GM19351 (cell line): ENCODE results near the gene GJC2.

Experiments
- ATAC-seq: cut with Tn5 transposase; IDR thresholded peaks from one replicate; pipeline ENCODE4 v1.9.1; 2021; ENCODE audit warnings: mild to moderate bottlenecking, moderate library complexity; ENCODE audit not compliant: unreplicated experiment

The GJC2 gene

GRCh38 chr1:228112617-228113016, 37.1 kb upstream of the GJC2 start:
- no peak for ATAC-seq

GRCh38 chr1:228114827-228115226, 34.9 kb upstream of the GJC2 start:
- ATAC-seq = no peak

DNA sequence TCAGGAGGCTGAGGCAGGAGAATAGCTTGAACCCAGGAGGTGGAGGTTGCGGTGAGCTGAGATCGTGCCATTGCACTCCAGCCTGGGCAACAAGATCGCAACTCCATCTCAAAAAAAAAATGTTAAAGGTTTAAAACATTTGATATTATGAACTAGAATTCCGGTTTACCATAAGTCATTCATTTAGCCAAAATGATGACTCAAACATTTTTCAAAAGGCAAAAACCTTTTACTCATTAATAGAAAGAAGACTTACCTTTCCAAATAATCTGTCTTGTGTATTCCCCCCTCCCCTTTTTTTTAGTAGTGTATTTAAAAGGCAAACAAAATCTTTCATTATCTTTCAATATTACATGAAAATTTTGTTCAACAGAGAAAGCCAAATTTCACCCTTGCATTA, 32.4 kb upstream of the GJC2 start:
- no peak for ATAC-seq

- no peak for ATAC-seq
Observed at GRCh38 chr1:228118040-228118439, 31.7 kb upstream of the GJC2 start.

DNA sequence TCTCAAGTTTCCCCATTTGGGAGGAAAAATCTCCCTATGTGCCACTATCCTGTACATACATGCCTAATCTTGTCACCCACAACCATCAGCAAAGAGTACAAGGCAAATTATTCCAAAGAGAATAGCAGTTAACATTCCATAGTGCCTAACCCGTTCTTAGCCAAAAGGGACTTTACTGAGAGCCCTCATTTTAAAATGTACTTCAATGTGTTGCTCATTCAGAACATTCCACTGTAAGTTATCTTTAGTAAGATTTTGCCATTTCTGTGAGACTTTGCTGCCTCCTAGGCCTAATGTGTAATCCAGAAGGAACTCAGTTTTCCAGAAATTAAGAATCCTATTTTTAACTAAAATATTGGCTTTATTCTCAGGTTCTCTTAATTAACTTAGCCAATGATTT, 29.4 kb upstream of the GJC2 start:
- ATAC-seq = no peak

DNA sequence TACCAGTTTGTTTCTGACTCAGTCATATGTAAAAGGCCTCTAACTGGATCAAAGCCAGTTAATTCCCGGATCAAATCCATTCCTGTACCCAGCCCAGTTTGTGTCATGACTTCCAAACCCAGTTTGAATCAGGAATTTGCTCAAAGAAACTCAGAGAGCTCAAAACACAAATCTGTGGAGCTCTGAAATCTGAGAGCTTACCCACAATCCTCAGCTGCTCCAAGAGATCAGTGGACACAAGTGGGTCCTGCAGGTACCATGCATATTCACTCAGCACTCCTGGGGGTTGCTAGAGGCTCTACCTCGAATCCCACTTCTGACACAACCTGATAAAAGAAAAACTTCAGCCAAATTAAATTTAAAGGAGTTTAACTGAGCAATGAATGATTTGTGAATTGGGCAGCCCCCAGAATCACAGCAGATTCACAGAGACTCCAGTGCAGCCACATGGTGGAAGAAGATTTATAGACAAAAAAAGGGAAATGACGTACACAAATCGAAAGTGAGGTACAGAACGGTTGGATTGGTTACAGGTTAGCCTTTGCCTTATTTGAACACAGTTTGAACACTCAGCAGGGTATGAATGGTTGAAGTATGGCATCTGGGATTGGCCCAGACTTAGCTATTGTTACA, 28.8 kb upstream of the GJC2 start:
- ATAC-seq = no peak

DNA sequence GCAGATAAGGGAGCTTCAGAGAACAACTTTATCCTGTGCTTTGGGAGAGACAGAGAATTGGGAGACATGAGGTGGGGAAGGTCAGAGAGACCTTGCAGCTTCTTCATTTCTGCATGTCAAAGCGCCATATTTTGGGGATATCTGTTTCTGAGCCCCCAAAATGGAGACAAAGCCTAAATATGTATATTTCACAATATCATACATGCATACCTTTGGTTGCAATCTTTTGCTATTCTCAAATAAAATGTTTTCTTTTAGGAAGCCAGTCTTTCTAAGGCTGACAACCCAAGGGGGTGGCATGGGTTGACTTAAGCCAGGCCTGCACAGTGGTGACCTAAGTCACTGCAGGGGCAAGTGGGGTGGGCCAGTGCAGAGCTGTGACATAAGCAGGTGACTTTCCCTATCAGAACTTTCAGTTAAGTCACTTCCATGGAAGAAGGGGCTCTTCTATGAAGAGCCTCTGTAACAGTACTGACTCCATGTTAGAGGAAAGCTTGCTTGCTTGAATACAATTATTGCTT, 26.7 kb upstream of the GJC2 start:
- ATAC-seq = no peak

- ATAC-seq = no peak
Observed at GRCh38 chr1:228123505-228123904, 26.2 kb upstream of the GJC2 start.

GRCh38 chr1:228125185-228125584, 24.5 kb upstream of the GJC2 start:
- ATAC-seq = no peak

- ATAC-seq = no peak
Observed at GRCh38 chr1:228131766-228132165, 18.0 kb upstream of the GJC2 start.

GRCh38 chr1:228134591-228134990, 15.1 kb upstream of the GJC2 start:
- ATAC-seq = no peak

- ATAC-seq = no peak
Observed at GRCh38 chr1:228136901-228137300, 12.8 kb upstream of the GJC2 start.

DNA sequence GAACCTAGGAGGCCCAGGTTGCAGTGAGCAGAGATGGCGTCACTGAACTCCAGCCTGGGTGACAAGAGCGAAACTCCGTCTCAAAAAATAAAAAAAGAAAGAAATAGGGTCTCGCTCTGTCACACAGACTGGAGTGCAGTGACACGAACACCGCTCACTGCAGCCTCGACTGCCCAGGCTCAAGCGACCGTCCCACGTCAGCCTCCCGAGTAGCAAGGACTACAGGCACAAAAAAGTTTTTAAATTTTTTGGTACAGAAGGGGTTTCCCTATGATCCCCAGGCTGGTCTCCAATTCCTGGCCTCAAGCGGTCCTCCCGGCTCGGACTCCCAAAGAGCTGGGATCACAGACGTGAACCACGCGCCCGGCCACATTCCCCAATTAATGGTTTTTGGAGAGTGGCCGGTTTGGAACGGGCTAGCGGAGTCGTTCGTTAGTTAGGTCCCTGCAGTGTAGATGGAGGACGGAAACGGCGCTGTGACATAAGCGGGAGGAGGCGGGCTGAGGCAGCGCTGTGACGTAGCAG, 10.3 kb upstream of the GJC2 start:
- no peak for ATAC-seq

- peak; percentile 87 for ATAC-seq
Observed at GRCh38 chr1:228139931-228140723, 9.6 kb upstream of the GJC2 start, which contains the start of gene GUK1. Gene GUK1, plus strand, starts transcription at chr1:228140279. Its CDS starts 24 bp downstream, at chr1:228140303.

GRCh38 chr1:228140724-228141225, 9.0 kb upstream of the GJC2 start:
- ATAC-seq = no peak

DNA sequence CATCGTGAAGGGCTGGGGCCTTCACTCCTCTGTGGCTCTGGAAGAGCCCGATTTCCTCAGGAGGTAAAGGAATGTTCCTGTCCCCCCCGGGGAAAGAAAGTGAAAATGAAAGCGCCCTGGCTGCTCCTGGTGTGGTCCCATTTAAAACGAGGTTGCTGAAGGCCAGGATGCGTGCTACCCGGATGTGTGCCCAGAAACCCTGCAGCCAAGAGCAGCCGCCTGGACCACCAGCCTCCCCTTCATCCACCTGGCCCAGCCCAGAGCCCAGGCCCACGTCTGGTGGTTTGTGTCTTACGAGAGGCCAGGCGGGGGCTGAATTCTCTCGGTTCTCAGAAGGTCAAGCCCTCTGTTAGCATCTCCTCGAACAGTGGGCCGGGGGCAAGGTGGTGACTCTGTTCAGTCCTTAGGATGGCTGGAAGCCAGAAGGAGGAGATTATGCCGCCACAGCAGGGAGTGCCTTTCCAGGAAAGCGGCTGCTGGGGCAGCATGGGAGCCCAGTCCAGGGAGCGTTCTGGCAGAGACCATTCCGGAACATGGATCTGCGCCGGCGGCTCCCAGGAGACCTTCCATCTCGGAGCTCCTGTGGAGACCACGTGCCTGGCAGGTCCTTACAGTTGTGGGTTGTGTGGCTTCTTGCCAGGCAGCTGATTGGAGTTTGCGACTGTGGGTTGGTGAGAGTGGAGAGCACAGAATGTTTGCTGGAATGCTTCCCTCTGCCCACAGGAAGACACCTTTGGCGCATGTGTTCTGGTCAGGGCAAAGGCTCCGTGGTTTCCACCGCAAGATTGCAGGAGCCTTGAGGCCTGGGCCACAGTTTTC, 8.3 kb upstream of the GJC2 start:
- ATAC-seq = no peak

- ATAC-seq = no peak
Observed at GRCh38 chr1:228142155-228142691, 7.5 kb upstream of the GJC2 start.

DNA sequence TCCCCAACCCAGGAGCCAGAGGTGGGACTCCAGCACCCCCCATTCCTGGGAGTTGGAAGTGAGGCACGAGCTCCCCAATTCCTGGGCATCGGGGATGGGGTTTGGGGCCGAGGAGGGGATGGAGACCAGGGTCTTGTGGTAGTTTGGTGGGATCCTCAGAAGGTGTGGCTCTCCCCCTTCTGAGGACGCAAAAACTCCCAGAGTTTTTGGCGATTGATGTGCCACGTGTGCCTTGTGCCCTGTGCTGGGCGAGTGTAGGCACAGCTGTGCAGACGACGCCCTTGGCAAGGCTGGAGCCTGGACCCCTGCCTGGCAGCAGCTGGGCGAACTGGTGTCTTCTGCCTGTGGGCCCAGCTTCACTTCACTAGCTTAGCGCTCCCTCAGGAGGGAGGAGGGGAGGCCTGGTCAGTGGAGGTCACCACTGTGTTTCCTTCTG, 7.0 kb upstream of the GJC2 start:
- ATAC-seq = no peak

- ATAC-seq = no peak
Observed at GRCh38 chr1:228143480-228144192, 6.1 kb upstream of the GJC2 start.
